Measurements from ENCODE around the gene CDIP1. TPM values are rescaled to one million over a fixed set of nuclear protein-coding genes. Genes with fewer than 3 reads are reported as not detected.

The CDIP1 gene
- total RNA-seq, result 10 to 100 TPM; 23.8 to 34.2 (median 25.4) TPM

- Histone ChIP-seq H3K4me1 (peaks cover 27 to 34% of the 10 kb centered on the region in 2 donors), H3K36me3 (no peaks in the 10 kb centered on the region), H3K4me3 (peak within 1 kb of the TSS; percentile 67 to 90 (median 71)), H3K27me3 (no peaks in the 10 kb centered on the region), H3K9me3 (no peaks in the 10 kb centered on the region), H3K27ac (peak within 1 kb of the TSS; percentile 85 to 98 (median 93))
- peak in 2 of 5 experiments; percentile 7 to 15 for TF ChIP-seq CTCF (IDR thresholded peaks at IDR 0.05 in 4 of 5, conservative IDR thresholded peaks at IDR 0.05 in 1 of 5)
- peak; percentile 86 to 87 for TF ChIP-seq POLR2A (IDR thresholded peaks at IDR 0.05)
- ATAC-seq (peak; percentile 92 to 93), DNase-seq (peak; percentile 91 to 96)
- intact Hi-C loops (cut with DNase I; ENCODE audit: low total_unique reads), result loop anchor here (1.0 to 2.0 kb wide), 3 partner anchors 78 to 228 kb away; partner anchors contain the start of genes MGRN1 and ZNF500
- in situ Hi-C loops (cut with MboI; ENCODE audit: low sequenced_read_pairs in 4 of 4), result no loop called here
These were observed at the start of gene CDIP1 for GRCh38 chr16:4538350-4539235. TSS of gene CDIP1 (minus strand) at chr16:4538773. CDS start at chr16:4514130, 24,643 bp downstream.

GRCh38 chr16:4586291-4586690, 47.7 kb upstream of the CDIP1 start:
- Histone ChIP-seq H3K36me3 (no peaks in the 10 kb centered on the region), H3K4me3 (no peak overlapping the region), H3K27ac (no peak overlapping the region), H3K9me3 (peaks cover 0 to 6% (median 4%) of the 10 kb centered on the region in 3 donors), H3K27me3 (no peaks in the 10 kb centered on the region), H3K4me1 (no peaks in the 10 kb centered on the region)
- DNase-seq, result no peak
- in situ Hi-C loops (cut with MboI; ENCODE audit: low sequenced_read_pairs in 4 of 4) (loop anchor here in 1 of 4 donors (25.0 kb wide), 1 partner anchor 99 kb away; the partner anchor contains the start of gene HMOX2), intact Hi-C loops (cut with DNase I; ENCODE audit: low total_unique reads) (no loop called here)
- ATAC-seq, result no peak
- no peak for TF ChIP-seq POLR2A (IDR thresholded peaks at IDR 0.05)
- no peak for TF ChIP-seq CTCF (IDR thresholded peaks at IDR 0.05 in 4 of 5, conservative IDR thresholded peaks at IDR 0.05 in 1 of 5)

- ATAC-seq (no peak), DNase-seq (no peak)
- TF ChIP-seq CTCF (IDR thresholded peaks at IDR 0.05 in 4 of 5, conservative IDR thresholded peaks at IDR 0.05 in 1 of 5) (no peak), POLR2A (IDR thresholded peaks at IDR 0.05) (no peak)
- H3K4me1 ChIP-seq, result no peaks in the 10 kb centered on the region
- in situ Hi-C loops (cut with MboI; ENCODE audit: low sequenced_read_pairs in 4 of 4), result loop anchor here in 1 of 4 donors (25.0 kb wide), 1 partner anchor 97 kb away; the partner anchor contains the start of gene HMOX2
- intact Hi-C loops (cut with DNase I; ENCODE audit: low total_unique reads), result loop anchor here (2.0 kb wide), 1 partner anchor 77 kb away; no protein-coding TSS in a partner anchor
- no peak overlapping the region for H3K27ac ChIP-seq
- peaks cover 0 to 6% (median 4%) of the 10 kb centered on the region in 3 donors for H3K9me3 ChIP-seq
- no peak overlapping the region for H3K4me3 ChIP-seq
- no peaks in the 10 kb centered on the region for H3K27me3 ChIP-seq
- H3K36me3 ChIP-seq, result no peaks in the 10 kb centered on the region
These were observed 45.3 kb upstream of the CDIP1 start for GRCh38 chr16:4583906-4584305.

- H3K9me3 ChIP-seq, result no peaks in the 10 kb centered on the region
- no peak overlapping the region for H3K27ac ChIP-seq
- no peak for DNase-seq
- no peaks in the 10 kb centered on the region for H3K4me1 ChIP-seq
- no peaks in the 10 kb centered on the region for H3K27me3 ChIP-seq
- no peaks in the 10 kb centered on the region for H3K36me3 ChIP-seq
- no peak overlapping the region for H3K4me3 ChIP-seq
- intact Hi-C loops (cut with DNase I; ENCODE audit: low total_unique reads), result no loop called here
- TF ChIP-seq CTCF (IDR thresholded peaks at IDR 0.05 in 4 of 5, conservative IDR thresholded peaks at IDR 0.05 in 1 of 5) (no peak), POLR2A (IDR thresholded peaks at IDR 0.05) (no peak)
- in situ Hi-C loops (cut with MboI; ENCODE audit: low sequenced_read_pairs in 4 of 4), result loop anchor here in 1 of 4 donors (25.0 kb wide), 1 partner anchor 93 kb away; the partner anchor contains the start of gene HMOX2
- ATAC-seq, result no peak
These were observed 41.7 kb upstream of the CDIP1 start for GRCh38 chr16:4580250-4580649.
